Breast epithelium (tissue), 4 donors: ENCODE results near the gene NPTX1. TPM values are rescaled to one million over a fixed set of nuclear protein-coding genes. Genes with fewer than 3 reads are reported as not detected.
"Not testable (repeated sequence)": the region's sequence is repeated elsewhere in the genome, so short reads cannot be mapped to it uniquely, and the experiment has no call there.

Experiments used
- DNase-seq, 2 donors: peaks; one replicate each; pipeline ENCODE4 v3.0.0-alpha.2; 2019; ENCODE audit warnings: low spot score in 2 of 2
- H3K27ac ChIP-seq, 2 donors: fragments of 200-600 bp; sonication (generic) in 1 of 2; one replicate each; pipeline ENCODE4 v1.5.1; 2016 to 2019; ENCODE audit warnings: mild to moderate bottlenecking in 1 of 2
- H3K27me3 ChIP-seq, 2 donors: fragments of 200-600 bp; sonication (generic) in 1 of 2; one replicate each; pipeline versions ENCODE4 v1.5.1 to v1.6.0; 2017 to 2019; ENCODE audit warnings: control low read depth in 1 of 2, mild to moderate bottlenecking in 1 of 2
- H3K36me3 ChIP-seq: fragments of 200-600 bp; one replicate; pipeline ENCODE4 v1.5.1; 2019
- H3K4me1 ChIP-seq, 2 donors: fragments of 200-600 bp; sonication (generic); one replicate each; pipeline ENCODE4 v1.5.1; 2016 to 2019; ENCODE audit warnings: control low read depth in 1 of 2
- H3K4me3 ChIP-seq, 3 donors: fragments of 200-600 bp; sonication (generic); 1 replicate in 2 of 3; 2 replicates in 1 of 3; pipeline ENCODE4 v1.5.1; 2016 to 2019; ENCODE audit warnings: mild to moderate bottlenecking in 3 of 3, moderate library complexity in 2 of 3
- H3K9me3 ChIP-seq, 2 donors: fragments of 200-600 bp; sonication (generic) in 1 of 2; one replicate each; pipeline ENCODE4 v1.5.1; 2016 to 2019; ENCODE audit warnings: control low read depth in 1 of 2
- POLR2A ChIP-seq: fragments of 450-650 bp; IDR thresholded peaks from one replicate; pipeline ENCODE4 v1.6.1; 2016; ENCODE audit warnings: antibody characterized with exemption, mild to moderate bottlenecking, moderate library complexity
- POLR2AphosphoS5 ChIP-seq, 3 donors: sonication (generic); formaldehyde crosslinking; IDR thresholded peaks; one replicate each; pipeline ENCODE4 v1.6.1; 2017; ENCODE audit warnings: antibody characterized with exemption in 3 of 3
- intact Hi-C: fragments of 100-400 bp; cut with DNase I; formaldehyde crosslinking; loops from one replicate; pipeline ENCODE4 v1.15.1; 2023; ENCODE audit warnings: low total_unique reads
- total RNA-seq, 3 donors: library from RNA; depleted of rRNA; stranded (reverse); fragments of >200 nt; gene quantifications; one replicate each; pipeline ENCODE4 v1.1.0, GENCODE V29; 2016
- TF ChIP-seq, protein P1 (sequence below), 3 donors: fragments of 450-650 bp; IDR thresholded peaks; one replicate each; pipeline ENCODE4 v1.5.1; 2016 to 2017; ENCODE audit warnings: antibody characterized with exemption in 3 of 3, mild to moderate bottlenecking in 3 of 3, moderate library complexity in 3 of 3

Gene NPTX1
- total RNA-seq, 3 donors from 2014 or later = under 0.01 to 0.32 (median 0.29) TPM

DNA sequence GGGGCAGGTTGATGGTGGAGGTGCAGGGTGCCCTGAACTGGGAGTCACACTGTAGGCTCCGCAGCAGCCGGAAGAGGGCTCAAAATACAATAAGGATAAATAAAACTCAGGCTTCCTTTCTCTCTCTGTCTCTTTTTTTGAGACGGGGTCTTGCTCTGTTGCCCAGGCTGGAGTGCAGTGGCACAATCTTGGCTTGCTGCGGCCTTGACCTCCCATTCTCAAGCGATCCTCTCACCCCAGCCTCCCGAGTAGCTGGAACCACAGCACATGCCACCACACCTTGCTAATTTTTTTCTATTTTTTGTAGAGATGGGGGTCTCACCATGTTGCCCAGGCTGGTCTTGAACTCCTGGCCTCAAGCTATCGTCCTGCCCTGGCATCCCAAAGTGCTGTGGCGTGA, 32.9 kb upstream of the NPTX1 start:
- Histone ChIP-seq H3K4me1 (no peaks in the 10 kb centered on the region), H3K27me3 (no peaks in the 10 kb centered on the region), H3K4me3 (no peak overlapping the region), H3K9me3 (no peaks in the 10 kb centered on the region), H3K27ac (no peak overlapping the region), H3K36me3 (no peaks in the 10 kb centered on the region)
- TF ChIP-seq POLR2A (no peak), POLR2AphosphoS5 (IDR thresholded peaks at IDR 0.05) (no peak)
- TF ChIP-seq, protein P1, sequence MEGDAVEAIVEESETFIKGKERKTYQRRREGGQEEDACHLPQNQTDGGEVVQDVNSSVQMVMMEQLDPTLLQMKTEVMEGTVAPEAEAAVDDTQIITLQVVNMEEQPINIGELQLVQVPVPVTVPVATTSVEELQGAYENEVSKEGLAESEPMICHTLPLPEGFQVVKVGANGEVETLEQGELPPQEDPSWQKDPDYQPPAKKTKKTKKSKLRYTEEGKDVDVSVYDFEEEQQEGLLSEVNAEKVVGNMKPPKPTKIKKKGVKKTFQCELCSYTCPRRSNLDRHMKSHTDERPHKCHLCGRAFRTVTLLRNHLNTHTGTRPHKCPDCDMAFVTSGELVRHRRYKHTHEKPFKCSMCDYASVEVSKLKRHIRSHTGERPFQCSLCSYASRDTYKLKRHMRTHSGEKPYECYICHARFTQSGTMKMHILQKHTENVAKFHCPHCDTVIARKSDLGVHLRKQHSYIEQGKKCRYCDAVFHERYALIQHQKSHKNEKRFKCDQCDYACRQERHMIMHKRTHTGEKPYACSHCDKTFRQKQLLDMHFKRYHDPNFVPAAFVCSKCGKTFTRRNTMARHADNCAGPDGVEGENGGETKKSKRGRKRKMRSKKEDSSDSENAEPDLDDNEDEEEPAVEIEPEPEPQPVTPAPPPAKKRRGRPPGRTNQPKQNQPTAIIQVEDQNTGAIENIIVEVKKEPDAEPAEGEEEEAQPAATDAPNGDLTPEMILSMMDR (IDR thresholded peaks at IDR 0.05) = no peak
- DNase-seq = no peak
- intact Hi-C loops = no loop called here

DNA sequence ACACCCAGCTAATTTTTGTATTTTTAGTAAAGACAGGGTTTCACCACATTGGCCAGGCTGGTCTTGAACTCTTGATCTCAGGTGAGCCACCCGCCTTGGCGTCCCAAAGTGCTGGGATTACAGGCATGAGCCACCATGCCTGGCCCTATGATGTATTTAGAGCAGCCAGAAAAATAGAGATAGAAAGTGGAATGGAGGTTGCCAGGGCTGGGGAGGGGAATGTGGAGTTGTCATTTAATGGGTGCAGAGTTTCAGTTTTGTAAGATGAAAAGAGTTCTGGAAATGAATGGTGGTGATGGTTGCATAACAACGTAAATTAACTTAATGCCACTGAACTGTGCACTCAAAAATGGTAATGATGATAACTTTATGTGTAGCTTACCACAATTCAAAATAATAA, 31.6 kb upstream of the NPTX1 start:
- Histone ChIP-seq H3K36me3 (no peaks in the 10 kb centered on the region), H3K4me1 (no peaks in the 10 kb centered on the region), H3K9me3 (no peaks in the 10 kb centered on the region), H3K4me3 (no peak overlapping the region), H3K27me3 (no peaks in the 10 kb centered on the region), H3K27ac (no peak overlapping the region)
- TF ChIP-seq, protein P1 (IDR thresholded peaks at IDR 0.05) = no peak
- TF ChIP-seq POLR2AphosphoS5 (IDR thresholded peaks at IDR 0.05) (no peak), POLR2A (no peak)
- no peak for DNase-seq
- intact Hi-C loops = no loop called here

DNA sequence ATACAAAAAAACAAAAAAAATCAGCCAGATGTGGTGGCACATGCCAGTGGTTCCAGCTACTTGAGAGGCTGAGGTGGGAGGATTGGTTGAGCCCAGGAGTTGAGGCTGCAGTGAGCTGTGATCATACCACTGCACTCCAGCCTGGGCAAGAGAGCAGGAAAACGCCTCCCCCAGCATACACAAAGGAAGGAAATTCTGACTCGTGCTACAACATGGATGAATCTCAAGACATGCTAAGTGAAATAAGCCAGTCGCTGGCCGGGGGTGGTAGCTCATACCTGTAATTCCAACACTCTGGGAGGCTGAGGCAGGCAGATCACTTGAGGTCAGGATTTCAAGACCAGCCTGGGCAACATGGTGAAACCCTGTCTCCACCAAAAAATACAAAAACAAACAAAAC, 30.8 kb upstream of the NPTX1 start:
- H3K4me1 ChIP-seq, H3K27me3 ChIP-seq, DNase-seq, H3K4me3 ChIP-seq, H3K27ac ChIP-seq, H3K9me3 ChIP-seq, H3K36me3 ChIP-seq, intact Hi-C loops: not testable (repeated sequence)

DNA sequence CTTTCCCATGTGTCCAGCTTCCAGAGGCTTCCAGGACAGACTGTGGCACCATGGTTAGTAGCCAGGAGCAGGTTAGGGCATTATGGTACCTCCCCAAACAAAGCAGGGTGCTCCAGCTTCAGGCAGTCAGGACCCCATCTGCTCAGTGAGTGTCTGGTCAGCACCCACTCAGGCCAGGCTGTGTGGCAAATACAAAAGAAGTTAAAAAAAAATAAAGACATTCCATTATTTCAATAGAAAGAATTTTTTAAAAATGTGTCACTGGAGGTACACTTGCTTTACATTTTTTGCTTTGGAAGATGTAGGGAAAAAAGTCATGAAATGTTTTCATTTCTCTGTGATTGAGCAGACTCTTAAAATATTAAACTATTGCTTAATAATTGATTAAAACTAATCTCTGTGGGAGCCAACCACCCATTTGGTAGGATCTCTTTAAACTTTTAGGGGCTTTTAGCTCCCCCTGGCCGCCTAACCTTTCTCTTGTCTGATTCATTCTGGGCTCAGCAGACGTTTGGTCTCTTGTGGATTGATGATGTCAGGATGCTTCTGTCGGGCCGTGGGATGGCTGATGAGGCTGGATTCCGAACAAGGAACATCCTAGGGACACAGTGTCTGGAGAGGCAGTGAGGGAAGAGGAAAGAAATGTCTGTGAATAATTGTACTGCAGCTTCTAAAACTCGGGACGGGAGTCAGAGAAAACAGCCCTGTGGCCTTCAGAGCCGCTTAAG, 28.4 kb upstream of the NPTX1 start:
- intact Hi-C loops = no loop called here
- no peak overlapping the region for H3K4me3 ChIP-seq
- H3K9me3 ChIP-seq = no peaks in the 10 kb centered on the region
- TF ChIP-seq, protein P1 (IDR thresholded peaks at IDR 0.05) = no peak
- TF ChIP-seq POLR2AphosphoS5 (IDR thresholded peaks at IDR 0.05) (no peak), POLR2A (no peak)
- no peaks in the 10 kb centered on the region for H3K27me3 ChIP-seq
- no peaks in the 10 kb centered on the region for H3K4me1 ChIP-seq
- DNase-seq = no peak
- no peak overlapping the region for H3K27ac ChIP-seq
- H3K36me3 ChIP-seq = no peaks in the 10 kb centered on the region

DNA sequence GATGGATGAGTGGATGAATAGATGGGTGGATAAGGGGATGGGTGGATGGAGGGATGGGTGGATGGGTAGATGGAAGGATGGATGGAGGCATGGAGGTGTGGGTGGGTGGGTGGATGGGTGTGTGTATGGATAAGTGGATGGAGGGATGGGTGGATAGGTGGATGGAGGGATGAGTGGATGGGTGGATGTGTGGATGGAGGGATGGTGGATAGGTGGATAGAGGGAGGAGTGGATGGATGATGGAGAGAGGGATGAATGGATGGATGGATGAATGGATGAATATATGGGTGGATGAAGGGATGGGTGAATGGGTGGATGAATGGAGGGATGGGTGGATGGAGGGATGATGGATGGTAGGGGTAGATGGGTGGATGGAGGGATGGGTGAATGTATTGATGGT, 27.5 kb upstream of the NPTX1 start:
- H3K27ac ChIP-seq = no peak overlapping the region
- H3K4me1 ChIP-seq = no peaks in the 10 kb centered on the region
- no peak for DNase-seq
- no peaks in the 10 kb centered on the region for H3K36me3 ChIP-seq
- H3K9me3 ChIP-seq = no peaks in the 10 kb centered on the region
- TF ChIP-seq, protein P1 (IDR thresholded peaks at IDR 0.05) = no peak
- TF ChIP-seq POLR2A = no peak
- H3K27me3 ChIP-seq = no peaks in the 10 kb centered on the region
- intact Hi-C loops = no loop called here
- H3K4me3 ChIP-seq = no peak overlapping the region

DNA sequence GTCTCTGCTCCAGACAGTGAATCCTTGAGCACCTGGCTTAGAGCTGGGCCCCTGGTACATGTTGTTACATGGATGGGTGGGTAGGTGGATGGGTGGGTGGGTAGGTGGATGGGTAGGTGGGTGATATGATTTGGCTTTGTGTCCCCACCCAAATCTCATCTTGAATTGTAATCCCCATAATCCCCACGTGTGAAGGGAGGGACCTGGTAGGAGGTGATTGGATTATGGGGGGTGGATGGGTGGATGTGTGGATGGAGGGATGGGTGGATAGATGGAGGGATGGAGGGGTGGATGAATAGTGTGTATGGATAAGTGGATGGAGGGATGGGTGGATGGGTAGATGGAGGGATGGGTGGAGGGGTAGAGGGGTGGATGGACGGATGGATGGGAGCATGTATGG, 26.6 kb upstream of the NPTX1 start:
- intact Hi-C loops = no loop called here
- Histone ChIP-seq H3K36me3 (no peaks in the 10 kb centered on the region), H3K4me3 (no peak overlapping the region), H3K27ac (no peak overlapping the region), H3K4me1 (no peaks in the 10 kb centered on the region), H3K9me3 (no peaks in the 10 kb centered on the region), H3K27me3 (no peaks in the 10 kb centered on the region)
- no peak for TF ChIP-seq POLR2AphosphoS5 (IDR thresholded peaks at IDR 0.05)
- DNase-seq = no peak
